ENCODE results near the gene TRIM39. TPM values are rescaled to one million over a fixed set of nuclear protein-coding genes. Genes with fewer than 3 reads are reported as not detected.

Gene TRIM39
- total and polyA plus RNA-seq, 2 of the 4 experiments (the other 2 are of a cell fraction), result 7.5 to 10.0 TPM

- Histone ChIP-seq H3K18ac (ENCODE audit: low read depth, low read length) (peak overlapping the region; percentile 80), H3K23ac (ENCODE audit: low read depth, low read length) (peak overlapping the region; percentile 78), H4K91ac (ENCODE audit: insufficient read depth, low read depth, low read length) (peak overlapping the region; percentile 64), H2BK15ac (ENCODE audit: low read depth, low read length) (peak overlapping the region; percentile 30; the same call in 1 of the 3 replicates), H3K27ac (ENCODE audit: insufficient read depth, low read length) (peak overlapping the region; percentile 84), H4K5ac (ENCODE audit: low read depth, low read length) (peak overlapping the region; percentile 78), H4K8ac (ENCODE audit: low read depth in 2 of 2, low read length in 2 of 2) (peak overlapping the region; percentile 96 to 99), H3K4me1 (ENCODE audit: control insufficient read depth, insufficient read depth, low read length) (peaks cover 4% of the 10 kb centered on the region; the same call in 1 of the 2 replicates), H2BK120ac (ENCODE audit: low read depth, low read length) (peak overlapping the region; percentile 45), H3K9me3 (ENCODE audit: control insufficient read depth, insufficient read depth, low read length) (no peaks in the 10 kb centered on the region), H3K14ac (replicated peaks; ENCODE audit: low read depth, low read length) (peak overlapping the region; percentile 73), H4K20me1 (ENCODE audit: insufficient read depth, low read length) (peaks cover 17% of the 10 kb centered on the region), H3K4me2 (ENCODE audit: low read depth, low read length) (peak overlapping the region; percentile 86), H3K79me1 (ENCODE audit: low read depth in 1 of 2, low read length in 2 of 2) (peaks cover 14 to 27% of the 10 kb centered on the region in 2 experiments), H2AFZ (replicated peaks; ENCODE audit: low read length, poor library complexity) (peak overlapping the region; percentile 96), H3K27me3 (ENCODE audit: control insufficient read depth, insufficient read depth, low read length) (no peaks in the 10 kb centered on the region), H2AK9ac (replicated peaks; ENCODE audit: low read depth, low read length, poor library complexity) (peak overlapping the region; percentile 84), H3K9ac (ENCODE audit: low read depth, low read length) (peak overlapping the region; percentile 92), H3K9me1 (ENCODE audit: insufficient read depth, low read length) (peaks cover 4% of the 10 kb centered on the region), H2AK5ac (ENCODE audit: low read depth, low read length) (peak overlapping the region; percentile 89), H3K56ac (ENCODE audit: extremely low read depth, insufficient read depth, low read length) (peak overlapping the region; percentile 66), H2BK20ac (ENCODE audit: low read depth, low read length) (0 out of 2 replicates have a peak overlapping the region, but pooled peaks have one; percentile 26), H3K4ac (ENCODE audit: low read depth, low read length) (peak overlapping the region; percentile 96), H3K36me3 (ENCODE audit: control insufficient read depth, insufficient read depth, low read length) (peaks cover 13% of the 10 kb centered on the region; the same call in 1 of the 2 replicates), H2BK5ac (ENCODE audit: low read depth, low read length, poor library complexity, severe bottlenecking) (peak overlapping the region; percentile 88), H3K4me3 (ENCODE audit: insufficient read depth, low read depth, low read length) (peak overlapping the region; percentile 96)
- TSS peak; percentile 41 for BruUV-seq (replicated peaks)
- no peak for ATAC-seq (ENCODE audit: low read depth)
- TF ChIP-seq BHLHE40 (IDR thresholded peaks at IDR 0.05; ENCODE audit: low read depth, low read length) (no peak), CHD1 (IDR thresholded peaks at IDR 0.05; ENCODE audit: low read depth, low read length) (no peak; the same call in 1 of the 2 replicates), CEBPB (IDR thresholded peaks at IDR 0.05; ENCODE audit: low read depth, low read length) (no peak), RAD21 (IDR thresholded peaks at IDR 0.05; ENCODE audit: low read length) (no peak), MAFK (IDR thresholded peaks at IDR 0.05; ENCODE audit: low read depth, low read length) (no peak), SMC3 (IDR thresholded peaks at IDR 0.05; ENCODE audit: low read depth, low read length) (no peak), USF2 (IDR thresholded peaks at IDR 0.05; ENCODE audit: low read depth, low read length) (no peak)
- in situ Hi-C loops (cut with MboI; ENCODE audit: low sequenced_read_pairs) (no loop called here), dilution Hi-C loops (cut with HindIII; ENCODE audit: low sequenced_read_pairs, unreplicated experiment) (no loop called here), intact Hi-C loops (cut with micrococcal nuclease) (loop anchor here (5.0 kb wide), 1 partner anchor 70 kb away; no protein-coding TSS in a partner anchor)
- WGBS, 2 experiments (ENCODE audit: extremely low coverage in 2 of 2, insufficient read length in 1 of 2), result no CpG with 5 or more reads among the region's 17 CpGs
- ChIA-PET CTCF (no interaction called here), POLR2A (ENCODE audit: unreplicated experiment) (no interaction called here)
- no peak for DNase-seq
Measured at GRCh38 chr6:30327232-30327746, 562 bp downstream of the TRIM39 start.

All from IMR-90 (cell line).